HG03457 (cell line): ENCODE results near the gene EPHB3.
"Not testable (repeated sequence)": the region's sequence is repeated elsewhere in the genome, so short reads cannot be mapped to it uniquely, and the experiment has no call there.

ENCODE experiments used
- ATAC-seq: cut with Tn5 transposase; IDR thresholded peaks from one replicate; pipeline ENCODE4 v1.9.1; 2021; ENCODE audit warnings: moderate number of reproducible peaks; ENCODE audit not compliant: unreplicated experiment

Gene EPHB3

GRCh38 chr3:184619787-184620430 lies 58.3 kb downstream of the EPHB3 start:
- ATAC-seq = no peak

- ATAC-seq = no peak
Observed at GRCh38 chr3:184620475-184621119, 59.0 kb downstream of the EPHB3 start.

- ATAC-seq = not testable (repeated sequence)
Observed at GRCh38 chr3:184622156-184622555, 60.6 kb downstream of the EPHB3 start.

GRCh38 chr3:184626923-184627322 lies 65.3 kb downstream of the EPHB3 start:
- no peak for ATAC-seq

GRCh38 chr3:184629555-184630160 lies 68.1 kb downstream of the EPHB3 start:
- ATAC-seq = no peak

GRCh38 chr3:184630861-184631471 lies 69.4 kb downstream of the EPHB3 start:
- ATAC-seq = no peak

GRCh38 chr3:184631472-184631861 lies 69.9 kb downstream of the EPHB3 start:
- ATAC-seq = no peak
